ENCODE data around the gene OR56B4.
"Not testable (repeated sequence)": the region's sequence is repeated elsewhere in the genome, so short reads cannot be mapped to it uniquely, and the experiment has no call there.

OR56B4 gene

DNA sequence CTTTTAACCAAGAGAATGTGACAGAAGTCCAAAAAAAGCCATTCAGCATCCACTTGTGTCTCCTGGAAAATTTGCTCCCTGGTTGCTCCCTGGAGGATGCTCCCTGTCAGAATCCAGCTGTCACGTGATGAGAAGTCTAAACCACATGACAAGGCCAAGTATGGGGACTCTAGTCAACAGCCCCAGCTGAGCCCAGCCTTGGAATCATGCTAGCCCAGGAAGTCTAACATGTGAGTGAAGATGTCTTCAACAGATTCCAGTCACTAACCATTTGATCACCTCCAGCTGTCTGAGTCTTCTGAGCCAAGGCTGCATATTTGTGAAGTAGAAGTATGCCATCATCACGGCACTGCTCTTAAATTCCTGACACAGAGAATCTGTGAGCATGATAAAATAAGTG is 4.2 kb downstream of the OR56B4 start:
- H3K4me3 Mint-ChIP-seq = no peak overlapping the region
- ATAC-seq (replicated peaks) (no peak), DNase-seq (no peak)
- no peak overlapping the region for H3K27ac Mint-ChIP-seq
- H3K27me3 Mint-ChIP-seq = peaks cover 19 to 39% of the 10 kb centered on the region in 2 donors
- H3K4me1 Mint-ChIP-seq (ENCODE audit: low read depth in 2 of 2) = no peaks in the 10 kb centered on the region
- no peaks in the 10 kb centered on the region for H3K36me3 Mint-ChIP-seq (ENCODE audit: insufficient read depth)
- H3K9me3 Mint-ChIP-seq = no peaks in the 10 kb centered on the region

DNA sequence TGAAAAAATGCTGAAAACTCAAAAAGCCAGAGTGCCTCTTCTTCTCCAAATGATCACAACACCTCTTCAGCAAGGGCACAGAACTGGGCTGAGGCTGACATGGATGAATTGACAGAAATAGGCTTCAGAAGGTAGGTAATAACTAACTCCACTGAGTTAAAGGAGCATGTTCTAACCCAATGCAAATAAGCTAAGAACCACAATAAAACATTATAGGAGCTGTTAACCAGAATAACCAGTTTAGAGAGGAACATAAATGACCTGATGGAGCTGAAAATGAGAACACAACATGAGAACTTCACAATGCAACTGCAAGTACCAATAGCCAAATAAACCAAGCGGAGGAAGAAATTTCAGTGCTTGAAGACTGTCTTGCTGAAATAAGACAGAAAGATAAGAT is 9.2 kb downstream of the OR56B4 start:
- Mint-ChIP-seq H3K4me1 (ENCODE audit: low read depth in 2 of 2) (no peaks in the 10 kb centered on the region), H3K36me3 (ENCODE audit: insufficient read depth) (no peaks in the 10 kb centered on the region), H3K4me3 (no peak overlapping the region), H3K9me3 (peaks cover 6 to 13% of the 10 kb centered on the region in 2 donors), H3K27ac (no peak overlapping the region), H3K27me3 (peaks cover 21 to 39% of the 10 kb centered on the region in 2 donors)
- ATAC-seq (replicated peaks) (no peak), DNase-seq (no peak)

DNA sequence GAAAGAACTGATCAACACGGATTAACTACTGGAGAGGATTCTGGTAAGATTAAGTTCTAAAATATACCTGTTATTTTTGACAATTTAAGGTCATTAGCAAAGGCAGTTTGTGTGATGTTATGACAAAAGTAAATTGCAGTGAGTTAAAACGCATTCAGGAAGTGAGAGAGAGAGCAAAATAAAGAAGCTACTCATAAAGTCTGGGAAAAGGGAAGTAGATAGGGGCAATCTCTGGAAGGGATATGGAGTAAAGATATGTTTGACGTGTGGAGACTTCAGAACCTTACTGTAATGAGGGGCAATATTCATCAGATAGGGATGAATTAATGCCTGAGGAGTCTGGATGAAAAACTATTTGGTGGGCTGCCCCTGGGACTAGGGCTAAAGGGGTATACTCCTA is 16.8 kb downstream of the OR56B4 start:
- H3K4me1 Mint-ChIP-seq (ENCODE audit: low read depth in 2 of 2) = no peaks in the 10 kb centered on the region
- DNase-seq = no peak
- H3K4me3 Mint-ChIP-seq = no peak overlapping the region
- no peaks in the 10 kb centered on the region for H3K9me3 Mint-ChIP-seq
- H3K27ac Mint-ChIP-seq = no peak overlapping the region
- ATAC-seq (replicated peaks) = no peak
- peaks cover 0 to 8% of the 10 kb centered on the region in 2 donors for H3K27me3 Mint-ChIP-seq
- H3K36me3 Mint-ChIP-seq (ENCODE audit: insufficient read depth) = no peaks in the 10 kb centered on the region

DNA sequence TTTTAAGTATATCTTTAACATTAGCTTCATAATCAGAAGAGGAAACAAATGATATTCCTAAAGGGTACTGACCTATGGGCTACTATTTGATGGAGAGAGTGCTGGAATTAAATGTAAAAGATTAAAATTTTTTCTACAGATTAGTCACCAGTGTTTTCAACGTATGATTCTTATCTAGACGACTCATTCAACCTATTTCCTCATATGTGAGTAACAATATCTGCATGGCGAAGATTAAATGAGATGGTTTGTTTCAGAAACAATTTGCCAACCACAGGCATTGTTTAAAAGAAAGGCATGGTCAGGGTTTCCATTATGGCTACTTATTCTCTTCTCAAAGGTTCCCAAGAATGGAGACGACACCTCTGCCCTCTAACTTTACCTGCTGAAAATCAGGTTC is 20.4 kb downstream of the OR56B4 start:
- DNase-seq = no peak

DNA sequence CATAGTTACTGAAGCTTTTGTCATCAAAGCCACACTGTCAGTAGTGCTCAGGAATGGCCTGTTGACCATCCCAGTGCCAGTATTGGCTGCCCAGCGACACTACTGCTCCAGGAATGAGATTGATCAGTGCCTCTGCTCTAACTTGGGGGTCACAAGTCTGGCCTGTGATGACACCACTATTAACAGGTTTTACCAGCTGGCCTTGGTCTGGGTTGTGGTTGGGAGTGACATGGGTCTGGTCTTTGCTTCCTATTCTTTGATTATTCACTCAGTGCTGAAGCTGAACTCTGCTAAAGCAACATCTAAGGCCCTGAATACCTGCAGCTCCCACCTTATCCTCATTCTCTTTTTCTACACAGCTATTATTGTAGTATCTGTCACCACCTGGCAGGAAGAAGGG is 21.5 kb downstream of the OR56B4 start:
- Mint-ChIP-seq H3K9me3 (no peaks in the 10 kb centered on the region), H3K4me1 (ENCODE audit: low read depth in 2 of 2) (no peaks in the 10 kb centered on the region), H3K4me3 (no peak overlapping the region), H3K27ac (no peak overlapping the region), H3K27me3 (peaks cover 0 to 11% of the 10 kb centered on the region in 2 donors), H3K36me3 (ENCODE audit: insufficient read depth) (no peaks in the 10 kb centered on the region)
- DNase-seq (no peak), ATAC-seq (replicated peaks) (no peak)

More for the DNA sequence above, 20.4 kb downstream of the OR56B4 start:
- Mint-ChIP-seq H3K27ac (no peak overlapping the region), H3K9me3 (no peaks in the 10 kb centered on the region), H3K27me3 (peaks cover 0 to 11% of the 10 kb centered on the region in 2 donors), H3K36me3 (ENCODE audit: insufficient read depth) (no peaks in the 10 kb centered on the region), H3K4me3 (no peak overlapping the region), H3K4me1 (ENCODE audit: low read depth in 2 of 2) (no peaks in the 10 kb centered on the region)
- ATAC-seq (replicated peaks) = no peak

DNA sequence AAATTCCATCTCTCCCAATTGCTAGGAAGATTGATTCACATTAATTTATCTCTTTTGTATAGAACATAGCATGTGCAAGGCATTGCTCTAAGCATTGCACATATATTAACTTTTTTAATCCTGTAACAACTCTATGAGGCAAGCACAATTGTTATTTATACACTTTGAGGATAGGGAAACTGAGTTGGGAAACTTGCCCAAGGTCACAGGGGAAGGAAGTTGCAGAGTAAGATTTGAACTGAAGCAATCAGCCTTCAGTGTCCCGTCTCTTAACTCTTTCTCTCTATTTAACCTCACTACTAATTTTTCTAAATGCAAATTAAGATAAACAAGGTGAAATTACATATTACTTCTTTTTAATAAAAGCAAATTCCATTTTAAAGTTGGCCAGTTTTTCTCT is 22.2 kb downstream of the OR56B4 start:
- Mint-ChIP-seq H3K9me3 (no peaks in the 10 kb centered on the region), H3K4me1 (ENCODE audit: low read depth in 2 of 2) (no peaks in the 10 kb centered on the region), H3K4me3 (no peak overlapping the region), H3K27ac (no peak overlapping the region), H3K36me3 (ENCODE audit: insufficient read depth) (no peaks in the 10 kb centered on the region), H3K27me3 (peaks cover 0 to 11% of the 10 kb centered on the region in 2 donors)
- DNase-seq = no peak
- ATAC-seq (replicated peaks) = no peak

DNA sequence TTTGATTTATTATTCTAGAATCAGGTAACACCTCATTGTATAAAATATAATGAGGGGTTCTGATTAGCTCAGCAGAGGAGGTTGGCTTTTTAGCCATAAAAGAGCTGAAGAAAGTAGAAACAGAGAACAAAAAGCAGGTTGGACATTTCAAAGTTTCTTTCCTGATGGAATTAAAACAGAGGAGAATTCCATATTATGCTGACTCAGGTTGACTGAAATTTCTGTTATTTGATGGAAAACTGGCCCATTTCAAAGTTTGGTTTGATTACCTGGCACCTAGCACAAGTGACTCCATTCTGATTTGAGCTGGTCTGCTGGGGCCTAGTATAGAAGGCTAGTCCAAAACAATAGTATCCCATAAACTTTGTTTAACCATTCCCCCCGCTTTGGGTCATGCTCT is 24.9 kb downstream of the OR56B4 start:
- Mint-ChIP-seq H3K36me3 (ENCODE audit: insufficient read depth) (no peaks in the 10 kb centered on the region), H3K4me3 (no peak overlapping the region), H3K9me3 (no peaks in the 10 kb centered on the region), H3K27ac (no peak overlapping the region), H3K4me1 (ENCODE audit: low read depth in 2 of 2) (no peaks in the 10 kb centered on the region), H3K27me3 (peaks cover 2 to 14% of the 10 kb centered on the region in 2 donors)
- no peak for ATAC-seq (replicated peaks)
- no peak for DNase-seq

DNA sequence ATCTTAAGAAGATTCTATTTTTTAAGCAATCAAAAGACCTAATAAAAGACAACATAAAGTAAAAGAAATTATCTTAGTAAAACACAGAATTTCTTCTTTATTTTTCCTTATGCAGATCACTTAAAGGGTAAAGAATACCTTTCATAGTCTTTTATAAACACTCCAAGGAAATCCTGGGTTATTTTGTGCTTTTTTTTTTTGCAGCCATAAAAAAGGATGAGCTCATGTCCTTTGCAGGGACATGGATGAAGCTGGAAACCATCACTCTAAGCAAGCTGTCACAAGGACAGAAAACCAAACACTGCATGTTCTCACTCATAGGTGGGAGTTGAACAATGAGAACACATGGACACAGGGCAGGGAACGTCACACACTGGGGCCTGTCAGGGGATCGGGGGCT is 28.5 kb downstream of the OR56B4 start:
- not testable (repeated sequence) for DNase-seq; H3K9me3 Mint-ChIP-seq; H3K27ac Mint-ChIP-seq; ATAC-seq (replicated peaks); H3K4me1 Mint-ChIP-seq (ENCODE audit: low read depth in 2 of 2); H3K36me3 Mint-ChIP-seq (ENCODE audit: insufficient read depth); H3K4me3 Mint-ChIP-seq
- H3K27me3 Mint-ChIP-seq = peaks cover 25 to 31% of the 10 kb centered on the region in 2 donors

DNA sequence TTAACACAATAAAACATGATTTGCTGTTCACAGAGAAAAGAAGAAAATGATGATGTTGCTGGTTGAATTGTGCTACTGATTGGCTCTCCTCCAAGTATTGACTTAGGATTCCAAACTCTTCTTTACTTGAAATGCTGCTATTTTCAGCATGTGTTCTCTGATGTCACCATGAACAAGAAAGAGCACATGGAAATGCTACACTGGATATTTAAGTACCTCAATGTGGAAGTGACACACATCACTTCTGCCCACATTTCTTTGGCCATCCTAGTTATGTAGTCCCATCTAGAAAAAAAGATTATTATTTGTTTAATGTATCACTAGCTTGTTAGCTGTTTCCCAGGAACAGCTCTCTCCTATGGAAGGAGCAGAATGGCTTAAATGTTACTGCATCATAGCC is 35.5 kb downstream of the OR56B4 start:
- no peak for ATAC-seq (replicated peaks)

DNA sequence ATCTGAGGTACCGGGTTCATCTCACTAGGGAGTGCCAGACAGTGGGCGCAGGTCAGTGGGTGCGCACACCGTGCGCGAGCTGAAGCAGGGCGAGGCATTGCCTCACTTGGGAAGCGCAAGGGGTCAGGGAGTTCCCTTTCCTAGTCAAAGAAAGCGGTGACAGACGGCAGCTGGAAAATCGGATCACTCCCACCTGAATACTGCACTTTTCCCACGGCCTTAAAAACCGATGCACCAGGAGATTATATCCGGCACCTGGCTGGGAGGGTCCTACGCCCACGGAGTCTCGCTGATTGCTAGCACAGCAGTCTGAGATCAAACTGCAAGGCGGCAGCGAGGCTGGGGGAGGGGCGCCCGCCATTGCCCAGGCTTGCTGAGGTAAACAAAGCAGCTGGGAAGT is 36.3 kb downstream of the OR56B4 start:
- not testable (repeated sequence) for H3K36me3 Mint-ChIP-seq (ENCODE audit: insufficient read depth); DNase-seq; ATAC-seq (replicated peaks); H3K4me1 Mint-ChIP-seq (ENCODE audit: low read depth in 2 of 2); H3K4me3 Mint-ChIP-seq; H3K27ac Mint-ChIP-seq; H3K9me3 Mint-ChIP-seq
- H3K27me3 Mint-ChIP-seq = peaks cover 24 to 33% of the 10 kb centered on the region in 2 donors

More for the DNA sequence above, 35.5 kb downstream of the OR56B4 start:
- Mint-ChIP-seq H3K4me1 (ENCODE audit: low read depth in 2 of 2) (no peaks in the 10 kb centered on the region), H3K4me3 (no peak overlapping the region), H3K27me3 (peaks cover 32 to 41% of the 10 kb centered on the region in 2 donors), H3K27ac (no peak overlapping the region), H3K36me3 (ENCODE audit: insufficient read depth) (no peaks in the 10 kb centered on the region), H3K9me3 (no peaks in the 10 kb centered on the region)
- no peak for DNase-seq

DNA sequence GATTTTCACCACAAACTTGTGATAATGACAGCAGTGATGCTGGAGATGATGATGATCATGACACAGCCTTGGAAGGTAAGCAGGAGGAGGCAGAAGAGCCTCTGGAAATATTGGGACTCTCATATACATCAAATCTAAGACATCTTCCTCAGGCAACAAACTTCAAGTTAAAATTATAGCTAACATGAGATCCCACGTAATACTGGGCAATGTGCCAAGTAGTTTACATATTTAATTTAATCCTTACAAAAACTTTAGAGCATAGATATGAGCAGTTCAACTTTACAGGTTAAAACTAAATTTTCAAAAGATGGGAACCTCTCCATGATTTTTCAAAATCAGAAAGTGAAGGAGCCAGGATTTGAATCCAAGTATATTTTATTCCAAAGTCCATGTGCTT is 43.6 kb downstream of the OR56B4 start:
- Mint-ChIP-seq H3K27ac (peak overlapping the region in 1 of 2 donors; percentile 15), H3K4me3 (no peak overlapping the region), H3K27me3 (peaks cover 0 to 6% of the 10 kb centered on the region in 2 donors), H3K9me3 (no peaks in the 10 kb centered on the region), H3K36me3 (ENCODE audit: insufficient read depth) (no peaks in the 10 kb centered on the region), H3K4me1 (ENCODE audit: low read depth in 2 of 2) (no peaks in the 10 kb centered on the region)
- ATAC-seq (replicated peaks) (no peak), DNase-seq (no peak)

DNA sequence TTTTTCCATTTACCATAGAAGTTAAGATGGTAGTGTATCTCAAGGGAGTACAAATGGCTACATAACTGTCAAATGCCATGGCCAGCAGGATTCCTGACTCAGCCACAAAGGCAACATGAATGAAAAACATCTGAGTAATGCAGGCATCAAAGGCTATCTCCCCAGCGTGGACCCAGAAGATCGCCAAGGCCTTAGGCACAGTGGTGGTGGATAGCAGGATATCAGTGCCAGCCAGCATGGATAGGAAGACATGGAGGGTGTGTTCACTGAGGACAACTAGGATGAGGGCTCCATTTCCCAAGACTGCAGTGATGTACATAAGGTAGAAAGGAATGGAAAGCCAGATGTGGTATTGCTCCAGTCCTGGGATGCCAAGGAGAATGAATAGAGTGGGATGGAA is 44.6 kb downstream of the OR56B4 start:
- Mint-ChIP-seq H3K27me3 (peaks cover 0 to 6% of the 10 kb centered on the region in 2 donors), H3K36me3 (ENCODE audit: insufficient read depth) (no peaks in the 10 kb centered on the region)

DNA sequence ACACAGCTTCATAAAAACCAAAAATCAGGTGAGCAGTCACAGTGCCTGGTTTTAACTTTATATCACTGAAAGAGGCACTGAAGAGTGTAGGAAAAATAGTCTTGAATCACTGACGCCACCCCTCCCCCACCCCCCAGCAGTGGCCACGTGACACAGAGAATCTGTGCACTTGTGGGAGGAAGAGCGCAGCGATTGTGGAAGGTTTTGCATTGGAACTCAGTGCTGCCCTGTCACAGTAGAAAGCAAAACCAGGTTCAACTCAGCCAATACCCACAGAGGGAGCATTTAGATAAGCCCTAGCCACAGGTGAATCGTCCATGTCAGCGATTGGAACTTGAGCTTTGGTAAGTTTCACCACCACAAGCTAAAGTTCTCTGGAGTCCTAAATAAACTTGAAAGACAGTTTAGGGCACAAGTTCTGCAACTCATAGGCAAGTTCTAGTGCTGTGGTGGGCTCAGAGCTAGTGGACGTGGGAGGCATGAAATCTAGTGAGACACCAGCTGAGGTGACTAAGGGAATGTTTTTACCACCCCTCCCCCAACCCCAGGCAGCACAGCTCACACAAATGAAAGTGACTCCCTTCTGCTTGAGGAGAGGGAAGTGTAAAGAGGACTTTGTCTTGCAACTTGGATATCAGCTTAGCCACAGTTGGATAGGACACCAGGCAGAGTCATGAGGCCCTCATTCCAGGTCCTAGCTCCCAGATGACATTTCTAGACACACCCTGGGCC is 49.3 kb downstream of the OR56B4 start:
- no peak for ATAC-seq (replicated peaks)
- no peak overlapping the region for H3K27ac Mint-ChIP-seq
- peaks cover 0 to 6% of the 10 kb centered on the region in 2 donors for H3K27me3 Mint-ChIP-seq
- no peaks in the 10 kb centered on the region for H3K36me3 Mint-ChIP-seq (ENCODE audit: insufficient read depth)
- no peak overlapping the region for H3K4me3 Mint-ChIP-seq
- H3K9me3 Mint-ChIP-seq = no peaks in the 10 kb centered on the region
- no peaks in the 10 kb centered on the region for H3K4me1 Mint-ChIP-seq (ENCODE audit: low read depth in 2 of 2)
- no peak for DNase-seq

More for the DNA sequence above, 44.6 kb downstream of the OR56B4 start:
- Mint-ChIP-seq H3K9me3 (no peaks in the 10 kb centered on the region), H3K4me1 (ENCODE audit: low read depth in 2 of 2) (no peaks in the 10 kb centered on the region), H3K4me3 (no peak overlapping the region), H3K27ac (no peak overlapping the region)
- DNase-seq (no peak), ATAC-seq (replicated peaks) (no peak)
